ENCODE measurements around the gene PDE4B.
A peak's percentile ranks its signal among the peaks of the same experiment; 100 is the strongest.

Gene PDE4B

GRCh38 chr1:66270119-66270812 lies 477.6 kb downstream of the PDE4B start:
- DNase-seq = no peak

DNA sequence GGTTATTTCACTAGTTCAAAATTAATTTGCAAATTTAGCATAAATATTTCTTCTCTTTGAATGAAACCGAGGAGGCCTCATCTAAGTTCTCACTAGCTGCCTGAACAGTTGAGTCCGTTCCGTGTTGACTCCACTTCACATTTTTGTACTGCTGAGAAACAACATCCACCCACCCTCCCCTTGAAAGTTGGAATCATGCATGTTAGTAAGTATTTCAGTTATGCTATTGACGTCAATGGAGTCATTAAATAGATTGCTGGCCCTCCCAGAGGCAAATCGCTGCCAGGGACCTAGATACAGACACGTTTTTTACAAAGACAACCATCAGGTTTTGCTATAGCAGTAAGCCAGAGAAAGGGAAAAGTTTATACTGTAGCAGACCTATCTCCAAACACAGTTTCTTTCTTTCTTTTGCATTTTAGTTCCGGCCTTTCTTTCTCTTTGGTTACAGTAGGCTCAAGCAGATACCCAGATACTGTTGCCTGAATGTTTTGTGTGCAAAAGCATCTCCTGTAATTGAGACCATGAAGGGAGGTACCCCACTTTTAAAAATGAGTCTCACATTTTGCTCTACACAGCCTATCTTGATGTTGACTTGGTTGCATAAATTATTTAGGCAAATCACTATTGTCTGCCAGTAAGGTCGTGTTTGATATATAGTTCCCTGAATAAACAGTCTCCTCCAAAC lies 478.7 kb downstream of the PDE4B start:
- peak in 2 of 5 donors; percentile 10 to 78 for DNase-seq

GRCh38 chr1:66271904-66272254 lies 479.2 kb downstream of the PDE4B start:
- no peak for DNase-seq

DNA sequence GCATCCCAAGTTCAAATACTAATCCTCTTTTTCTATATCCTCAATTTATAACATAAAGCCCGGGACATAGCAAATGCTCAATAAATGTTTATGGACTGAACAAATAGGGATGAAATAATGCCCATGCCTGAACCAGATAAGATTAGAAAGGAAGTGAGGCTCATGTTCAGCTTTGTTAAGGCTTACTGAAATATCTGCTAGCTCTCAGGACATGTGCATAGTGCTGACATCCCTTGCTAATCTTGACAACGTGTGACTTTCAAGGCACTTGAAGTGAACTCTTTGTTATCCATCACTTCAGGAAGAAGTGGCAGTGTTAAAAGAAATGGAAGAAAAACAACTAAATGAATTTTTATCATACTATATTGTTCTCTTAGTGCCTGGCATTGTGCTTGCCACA lies 481.0 kb downstream of the PDE4B start:
- no peak for DNase-seq

DNA sequence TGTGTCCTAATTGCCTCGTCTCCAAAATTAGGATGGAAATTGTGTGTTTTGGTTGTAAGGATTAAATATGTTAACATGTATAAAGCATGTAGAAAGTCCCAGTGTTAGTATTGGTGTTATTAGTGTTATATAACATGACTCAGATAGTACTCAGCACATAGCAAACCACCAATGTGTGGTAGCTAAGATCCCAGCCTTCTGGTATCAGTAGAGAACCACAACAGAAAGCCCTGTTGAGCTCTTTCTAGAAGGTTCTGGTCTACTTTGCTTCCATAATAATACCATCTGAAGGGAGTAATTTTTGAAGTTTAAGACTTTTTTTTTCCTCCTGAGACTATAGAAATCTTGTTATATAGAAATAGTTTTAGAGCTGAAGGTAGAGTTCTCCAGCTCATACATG lies 481.9 kb downstream of the PDE4B start:
- peak in 1 of 5 donors; percentile 74 for DNase-seq

DNA sequence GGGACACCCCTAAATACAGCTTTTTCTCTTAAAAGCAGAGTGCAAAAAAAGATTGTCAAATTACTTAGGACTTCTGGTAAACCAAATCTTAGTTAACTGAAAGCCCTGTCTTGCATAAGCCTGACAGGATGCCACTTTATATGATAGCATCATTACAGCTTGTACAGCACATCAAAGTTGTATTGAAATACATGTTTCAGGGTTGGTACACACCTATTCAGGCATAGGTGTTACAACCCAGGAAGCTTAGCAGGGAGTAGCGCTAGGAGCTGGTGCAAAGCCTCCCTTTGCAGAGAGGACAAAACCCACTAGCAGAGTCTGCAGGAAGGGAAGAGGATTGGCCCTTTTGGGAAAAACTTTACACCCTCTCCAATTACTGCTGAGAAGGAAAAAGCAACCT lies 482.4 kb downstream of the PDE4B start:
- peak in 2 of 5 donors; percentile 8 to 81 for DNase-seq

- DNase-seq = peak in 1 of 5 donors; percentile 75
These were observed 482.9 kb downstream of the PDE4B start for GRCh38 chr1:66275601-66276023.

DNA sequence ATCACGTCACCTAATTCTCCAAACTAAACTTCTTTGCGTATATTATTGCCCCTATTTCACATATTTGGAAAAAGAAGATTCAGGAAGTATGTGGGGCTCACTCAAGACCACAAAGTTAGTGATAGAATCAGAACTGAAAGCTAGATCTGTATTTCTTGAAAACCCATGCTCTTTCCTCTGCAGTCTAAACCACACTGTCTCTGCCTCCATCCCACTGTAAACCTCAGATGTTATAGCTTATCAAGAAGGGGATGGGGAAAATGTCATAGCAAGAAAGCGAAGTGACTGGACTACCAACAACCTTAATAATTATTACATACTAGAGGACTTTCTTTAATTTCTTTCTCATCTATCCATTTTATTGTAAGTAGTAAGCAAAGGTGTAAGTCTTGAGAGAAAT lies 483.5 kb downstream of the PDE4B start:
- DNase-seq = peak in 1 of 5 donors; percentile 88

- peak in 1 of 5 donors; percentile 30 for DNase-seq
These were observed 485.7 kb downstream of the PDE4B start for GRCh38 chr1:66278260-66279021.

DNA sequence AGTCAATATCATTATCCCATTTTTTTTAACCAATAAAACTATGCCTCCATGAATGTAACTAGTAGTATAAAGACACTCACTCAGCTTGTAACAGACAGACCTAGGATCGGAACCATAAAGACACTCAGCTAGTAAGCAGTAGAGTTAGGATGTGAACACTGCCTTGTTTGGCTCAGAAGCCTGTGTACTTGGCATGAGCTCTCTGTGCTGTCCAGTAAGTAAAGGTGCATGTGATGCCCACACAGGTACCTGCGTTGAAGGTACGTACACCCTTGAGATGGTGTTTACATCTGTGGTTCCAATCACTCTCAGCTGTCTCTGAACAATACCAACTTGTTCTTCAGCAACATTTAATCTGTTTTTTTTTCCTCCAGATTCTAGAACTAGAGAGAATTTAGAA lies 489.1 kb downstream of the PDE4B start:
- no peak for DNase-seq

GRCh38 chr1:66282343-66282852 lies 489.7 kb downstream of the PDE4B start:
- DNase-seq = peak; percentile 18 to 93 (median 47)

DNA sequence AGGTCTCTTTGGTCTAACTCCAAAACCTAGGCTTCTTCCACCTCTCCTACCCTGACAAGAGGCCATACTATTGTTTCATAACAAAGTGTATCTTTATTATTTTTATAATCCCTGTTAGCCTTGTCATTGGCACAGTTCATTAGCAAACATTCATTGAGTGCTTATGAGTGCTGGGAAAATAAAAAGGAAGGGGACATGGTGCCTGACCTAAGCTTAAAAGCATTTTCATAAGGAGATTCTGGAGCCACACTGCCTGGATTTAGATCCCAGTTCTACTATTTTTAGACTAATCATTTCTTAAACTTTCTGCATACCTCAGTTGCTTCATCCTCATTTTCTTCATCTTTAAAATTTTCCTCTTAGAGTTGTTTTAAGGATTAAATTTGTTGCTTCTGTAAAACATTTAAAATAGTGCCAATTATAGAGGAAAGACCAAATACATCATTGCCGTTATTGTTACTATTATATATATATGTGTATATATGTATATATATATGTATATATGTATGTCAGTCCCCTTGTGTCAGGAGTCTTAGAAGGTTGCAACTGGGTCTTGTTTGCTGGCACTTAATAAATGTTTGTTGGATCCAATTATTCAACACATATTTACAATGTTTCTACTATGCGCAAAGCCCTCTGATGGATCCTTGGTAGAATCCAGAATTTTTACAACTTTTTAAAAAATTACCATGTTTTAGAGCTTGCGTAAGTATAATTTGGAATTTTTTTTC lies 490.4 kb downstream of the PDE4B start:
- no peak for DNase-seq

- DNase-seq = peak in 1 of 5 donors; percentile 88
These were observed 490.9 kb downstream of the PDE4B start for GRCh38 chr1:66283622-66284041.

DNA sequence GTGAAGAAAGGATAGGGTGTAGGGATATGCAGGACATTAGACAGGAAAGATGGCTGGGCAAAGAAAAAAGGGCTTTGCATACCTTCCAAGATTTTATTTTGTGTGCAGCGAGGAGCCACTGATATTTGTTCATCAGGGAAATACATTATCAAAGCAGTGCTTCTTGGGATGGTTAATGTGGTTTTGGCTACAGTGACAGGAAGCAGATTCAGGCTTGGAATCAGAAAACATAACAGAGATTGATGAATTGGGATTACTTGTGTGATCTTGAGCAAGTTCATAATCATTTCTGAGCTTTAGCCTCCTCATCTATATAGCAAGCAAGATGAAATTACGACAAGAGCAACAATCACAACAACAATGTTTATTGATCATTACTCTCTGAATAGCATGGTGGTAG lies 492.1 kb downstream of the PDE4B start:
- DNase-seq = no peak

GRCh38 chr1:66285618-66286270 lies 493.0 kb downstream of the PDE4B start:
- DNase-seq = peak in 1 of 5 donors; percentile 41

DNA sequence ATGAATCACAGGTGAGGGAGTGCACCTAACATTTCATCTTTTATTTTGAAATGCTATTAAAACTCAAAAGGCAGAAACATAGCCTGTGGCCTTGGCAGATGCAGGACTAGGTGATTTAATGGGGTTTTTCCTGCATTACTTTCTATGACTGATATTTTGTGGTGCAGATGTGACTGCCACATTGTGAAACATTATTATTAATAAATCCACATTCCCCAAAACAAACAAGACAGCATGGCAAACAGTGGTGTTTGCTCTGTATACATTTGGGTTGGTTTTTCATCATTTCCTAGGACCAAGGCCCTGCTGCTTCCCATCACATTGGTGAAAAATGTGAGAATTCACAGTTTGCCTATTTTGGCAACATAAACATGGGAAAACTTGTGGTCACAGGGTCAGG lies 493.6 kb downstream of the PDE4B start:
- no peak for DNase-seq

DNA sequence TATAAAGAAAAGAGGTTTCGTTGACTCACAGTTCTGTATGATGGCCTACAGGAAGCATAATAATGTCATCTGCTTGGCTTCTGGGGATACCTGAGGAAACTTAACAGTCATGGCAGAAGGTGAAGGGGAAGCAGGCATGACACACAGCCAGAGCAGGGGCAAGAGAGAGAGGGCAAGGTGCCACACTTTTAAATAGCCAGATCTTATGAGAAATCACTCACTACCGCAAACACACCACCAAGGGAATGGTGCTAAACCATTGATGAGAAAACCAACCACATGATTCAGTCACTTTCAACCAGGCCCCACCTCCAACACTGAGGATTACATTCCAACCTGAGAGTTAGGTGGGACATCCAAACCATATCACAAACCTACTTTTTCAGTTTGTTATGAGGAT lies 495.4 kb downstream of the PDE4B start:
- DNase-seq = peak in 1 of 5 donors; percentile 29

DNA sequence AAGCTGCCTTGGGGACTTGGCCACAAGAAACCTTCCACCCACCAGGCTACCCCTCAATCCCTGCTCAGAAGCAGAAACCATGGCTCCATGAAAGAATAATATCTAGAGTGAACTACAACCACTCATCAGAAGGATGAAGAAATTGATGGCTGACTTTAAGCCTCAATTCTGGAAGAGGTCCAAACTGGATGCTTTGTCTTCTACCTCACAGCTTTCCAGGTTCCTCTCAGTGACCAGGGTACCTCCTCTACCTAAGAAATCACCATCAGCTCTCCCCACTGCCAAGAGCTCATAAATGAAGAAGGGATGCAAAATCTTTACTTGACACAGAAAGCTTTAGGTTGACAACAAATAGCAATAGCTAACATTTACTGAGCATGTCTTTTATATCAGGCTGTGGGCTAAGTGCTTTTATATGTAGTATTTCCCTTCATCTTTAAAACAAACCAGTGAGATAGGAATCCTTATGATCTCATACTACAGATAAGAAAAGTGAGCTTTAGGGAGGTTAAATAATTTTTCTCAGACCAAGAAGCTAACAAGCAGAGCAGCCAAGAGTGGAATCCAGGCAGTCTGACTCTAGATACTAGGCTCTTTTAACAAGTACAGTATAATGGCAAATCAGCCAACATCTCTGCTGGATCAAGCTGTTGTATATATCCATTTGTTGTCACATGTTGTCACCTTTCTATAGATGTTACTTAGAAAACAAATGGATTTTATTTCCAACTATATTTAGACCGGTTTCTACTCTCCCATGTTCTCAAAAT lies 498.3 kb downstream of the PDE4B start:
- DNase-seq = no peak

- no peak for DNase-seq
These were observed 498.8 kb downstream of the PDE4B start for GRCh38 chr1:66291531-66291864.

GRCh38 chr1:66292305-66292704 lies 499.6 kb downstream of the PDE4B start:
- no peak for DNase-seq

GRCh38 chr1:66292944-66293343 lies 500.2 kb downstream of the PDE4B start:
- no peak for DNase-seq

All from T-helper 1 cell (primary cell).